GM12892 (cell line): ENCODE results near the gene GRM4.

Experiments used
- POLR2A ChIP-seq: IDR thresholded peaks from 2 replicates; pipeline ENCODE4 v1.6.1; 2011; ENCODE audit warnings: low read depth, low read length, control low read depth
- POLR2AphosphoS5 ChIP-seq: IDR thresholded peaks from 2 replicates; pipeline ENCODE4 v1.6.1; 2011; ENCODE audit warnings: low read depth, low read length, control low read depth
- TAF1 ChIP-seq: IDR thresholded peaks from 2 replicates; pipeline ENCODE4 v1.6.1; 2011; ENCODE audit warnings: low read depth, mild to moderate bottlenecking, control low read depth, low read length, borderline replicate concordance

- TF ChIP-seq POLR2A (no peak), POLR2AphosphoS5 (no peak), TAF1 (no peak)
Measured at GRCh38 chr6:34145161-34146020, 496 bp downstream of the GRM4 start.
